Tibial nerve (tissue), 4 donors: Measurements from ENCODE around the gene GPR132. TPM values are rescaled to one million over a fixed set of nuclear protein-coding genes. Genes with fewer than 3 reads are reported as not detected.

Experiments
- DNase-seq, 2 donors: peaks; one replicate each; pipeline ENCODE4 v3.0.0-alpha.2; 2019; ENCODE audit warnings: low spot score in 2 of 2
- H3K27ac ChIP-seq, 4 donors: fragments of 200-600 bp; sonication (generic) in 3 of 4; one replicate each; pipeline ENCODE4 v1.5.1; 2017 to 2019; ENCODE audit warnings: mild to moderate bottlenecking in 1 of 4
- H3K27me3 ChIP-seq, 2 donors: fragments of 200-600 bp; sonication (generic) in 1 of 2; one replicate each; pipeline versions ENCODE4 v1.5.1 to v1.6.0; 2017 to 2019
- H3K36me3 ChIP-seq, 3 donors: fragments of 200-600 bp; sonication (generic); one replicate each; pipeline ENCODE4 v1.5.1; 2018 to 2019
- H3K4me1 ChIP-seq, 4 donors: fragments of 200-600 bp; sonication (generic) in 3 of 4; one replicate each; pipeline ENCODE4 v1.5.1; 2017 to 2019
- H3K4me3 ChIP-seq, 4 donors: fragments of 200-600 bp; sonication (generic) in 3 of 4; one replicate each; pipeline ENCODE4 v1.5.1; 2017 to 2019; ENCODE audit warnings: mild to moderate bottlenecking in 1 of 4, moderate library complexity in 1 of 4
- H3K9me3 ChIP-seq, 4 donors: fragments of 200-600 bp; sonication (generic) in 3 of 4; one replicate each; pipeline ENCODE4 v1.5.1; 2017 to 2019
- EP300 ChIP-seq, 2 donors: sonication (generic); formaldehyde crosslinking; IDR thresholded peaks; one replicate each; pipeline ENCODE4 v1.6.1; 2017; ENCODE audit warnings: antibody characterized with exemption in 2 of 2, mild to moderate bottlenecking in 1 of 2
- POLR2A ChIP-seq, 2 donors: fragments of 450-650 bp; IDR thresholded peaks; one replicate each; pipeline ENCODE4 v1.6.1; 2017; ENCODE audit warnings: antibody characterized with exemption in 2 of 2, mild to moderate bottlenecking in 2 of 2, moderate library complexity in 2 of 2
- WGBS, 2 donors: methylation state at CpG; one replicate each; pipeline ENCODE4 v1.1.5; 2018; 5-methylcytosine and 5-hydroxymethylcytosine counted together
- small RNA-seq: library from RNA; depleted of rRNA; stranded (forward); fragments of <200 nt; gene quantifications from one replicate; pipeline ENCODE3, GENCODE V24; 2016
- total RNA-seq, 4 donors: library from RNA; depleted of rRNA; stranded (reverse); fragments of >200 nt; gene quantifications; one replicate each; pipeline ENCODE4 v1.1.0, GENCODE V29; 2016
- TF ChIP-seq, protein P1 (sequence below), 5 experiments: fragments of 200-600 bp in 3 of 5; fragments of 450-650 bp in 2 of 5; sonication (generic) in 3 of 5; IDR thresholded peaks; one replicate each; pipeline ENCODE4 v1.5.1; 2016 to 2019; ENCODE audit warnings: antibody characterized with exemption in 5 of 5, mild to moderate bottlenecking in 3 of 5, moderate library complexity in 2 of 5

The GPR132 gene
- total RNA-seq, 4 donors from 2014 or later: 1.5 to 7.7 (median 5.4) TPM

DNA sequence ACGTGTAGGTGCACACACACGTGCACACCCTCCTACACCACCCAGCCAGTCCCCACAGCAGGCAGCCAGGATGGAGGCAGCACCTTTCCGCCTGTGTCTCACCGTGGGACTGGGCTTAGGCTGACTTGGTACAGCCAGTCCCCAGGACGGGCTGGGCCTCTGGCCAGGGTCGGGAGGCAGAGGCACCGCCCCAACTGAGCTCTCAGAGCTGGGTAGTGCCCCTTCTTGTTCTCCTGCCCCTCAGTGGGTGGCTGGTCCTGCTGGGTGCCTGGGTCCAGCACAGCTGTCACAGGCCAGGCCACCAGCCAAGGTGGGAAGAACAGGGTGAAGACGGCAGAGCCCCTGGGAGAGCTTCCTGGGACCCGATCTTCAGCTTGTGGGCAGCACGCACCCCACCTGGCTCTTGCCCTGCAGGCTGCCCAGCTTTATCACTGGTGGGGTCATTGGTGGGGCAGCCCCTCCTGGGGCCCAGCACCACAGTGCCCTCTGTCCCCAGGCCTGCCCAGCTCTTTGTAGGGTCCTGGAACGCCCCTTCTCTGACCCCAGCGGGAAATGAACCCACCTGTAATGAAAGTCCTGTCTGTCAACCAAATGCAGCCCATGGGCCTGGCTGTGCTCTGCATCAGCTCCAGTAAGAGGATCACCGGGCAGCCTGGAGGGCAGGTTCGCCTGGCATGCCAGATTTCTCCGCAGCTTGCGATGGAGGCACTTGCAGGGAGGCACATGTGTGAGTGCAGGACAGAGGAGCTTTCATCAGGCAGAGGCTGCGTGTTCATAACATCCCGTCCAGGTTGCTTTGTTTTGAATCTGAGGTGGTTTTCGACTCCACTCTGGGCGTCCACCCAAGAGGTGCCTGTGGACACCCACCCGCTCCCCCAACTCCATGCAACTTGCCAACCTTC is 59.0 kb downstream of the GPR132 start:
- WGBS, 2 donors: 87 to 90% methylated on average over 15 to 19 of the region's 21 CpGs
- TF ChIP-seq EP300 (IDR thresholded peaks at IDR 0.05): no peak
- TF ChIP-seq, protein P1, sequence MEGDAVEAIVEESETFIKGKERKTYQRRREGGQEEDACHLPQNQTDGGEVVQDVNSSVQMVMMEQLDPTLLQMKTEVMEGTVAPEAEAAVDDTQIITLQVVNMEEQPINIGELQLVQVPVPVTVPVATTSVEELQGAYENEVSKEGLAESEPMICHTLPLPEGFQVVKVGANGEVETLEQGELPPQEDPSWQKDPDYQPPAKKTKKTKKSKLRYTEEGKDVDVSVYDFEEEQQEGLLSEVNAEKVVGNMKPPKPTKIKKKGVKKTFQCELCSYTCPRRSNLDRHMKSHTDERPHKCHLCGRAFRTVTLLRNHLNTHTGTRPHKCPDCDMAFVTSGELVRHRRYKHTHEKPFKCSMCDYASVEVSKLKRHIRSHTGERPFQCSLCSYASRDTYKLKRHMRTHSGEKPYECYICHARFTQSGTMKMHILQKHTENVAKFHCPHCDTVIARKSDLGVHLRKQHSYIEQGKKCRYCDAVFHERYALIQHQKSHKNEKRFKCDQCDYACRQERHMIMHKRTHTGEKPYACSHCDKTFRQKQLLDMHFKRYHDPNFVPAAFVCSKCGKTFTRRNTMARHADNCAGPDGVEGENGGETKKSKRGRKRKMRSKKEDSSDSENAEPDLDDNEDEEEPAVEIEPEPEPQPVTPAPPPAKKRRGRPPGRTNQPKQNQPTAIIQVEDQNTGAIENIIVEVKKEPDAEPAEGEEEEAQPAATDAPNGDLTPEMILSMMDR (IDR thresholded peaks at IDR 0.05): no peak
- TF ChIP-seq POLR2A (IDR thresholded peaks at IDR 0.05): no peak
- Histone ChIP-seq H3K9me3 (no peaks in the 10 kb centered on the region), H3K27me3 (no peaks in the 10 kb centered on the region), H3K27ac (no peak overlapping the region), H3K36me3 (peaks cover 0 to 49% (median 0%) of the 10 kb centered on the region in 3 donors), H3K4me3 (no peak overlapping the region), H3K4me1 (no peaks in the 10 kb centered on the region)
- no peak for DNase-seq

DNA sequence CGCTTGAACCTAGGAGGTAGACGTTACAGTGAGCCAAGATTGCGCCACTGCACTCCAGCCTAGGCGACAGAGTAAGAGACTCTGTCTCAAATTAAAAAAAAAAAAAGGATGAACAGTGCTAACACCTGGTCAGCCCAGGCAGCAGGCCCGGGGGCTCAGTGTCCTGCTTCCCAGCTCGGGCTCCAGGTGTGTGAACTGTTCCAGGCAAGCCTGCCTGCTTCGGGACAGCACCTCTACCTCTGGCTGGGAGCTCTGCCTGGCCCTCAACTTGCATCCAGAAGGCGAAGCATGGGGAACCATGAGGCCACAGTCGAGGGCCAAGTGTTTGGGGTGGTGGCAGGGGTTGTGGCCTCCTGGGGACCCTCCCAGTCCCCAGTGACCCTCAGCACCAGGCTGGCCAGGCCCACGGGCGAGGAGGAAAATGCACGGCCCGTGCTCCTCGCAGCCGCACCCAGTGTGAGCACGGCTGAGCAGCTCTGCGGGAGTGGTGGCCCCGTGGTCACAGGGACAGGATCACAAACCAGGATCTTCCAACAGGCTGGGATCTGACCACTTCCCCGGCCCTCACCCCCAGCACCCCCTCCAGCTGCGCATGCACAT is 59.8 kb downstream of the GPR132 start:
- H3K36me3 ChIP-seq: peaks cover 0 to 42% (median 0%) of the 10 kb centered on the region in 3 donors
- DNase-seq: no peak
- no peak overlapping the region for H3K27ac ChIP-seq
- H3K9me3 ChIP-seq: no peaks in the 10 kb centered on the region
- H3K4me1 ChIP-seq: no peaks in the 10 kb centered on the region
- 85 to 87% methylated on average over 12 to 16 of the region's 20 CpGs for WGBS, 2 donors
- TF ChIP-seq, protein P1 (IDR thresholded peaks at IDR 0.05): no peak
- TF ChIP-seq POLR2A (IDR thresholded peaks at IDR 0.05): no peak
- no peak for TF ChIP-seq EP300 (IDR thresholded peaks at IDR 0.05)
- H3K27me3 ChIP-seq: no peaks in the 10 kb centered on the region
- no peak overlapping the region for H3K4me3 ChIP-seq

Small RNA genes lying within 50 kb of the gene (small RNA-seq; reads per million reads assigned to genes)
- gene AL512356.2: not detected

Other genes starting within 250 kb of the GPR132 start
- gene CEP170B, start 200.2 kb downstream of the GPR132 start, total RNA-seq: 10 to 100 TPM; 10.1 to 36.3 (median 13.0) TPM
- 1 to 10 TPM in 1 of 4 donors, not detected in 3; 2.4 TPM for gene PLD4, start 140.6 kb downstream of the GPR132 start, total RNA-seq
- gene AHNAK2, start 87.1 kb downstream of the GPR132 start, total RNA-seq: 100 to 1,000 TPM in 3 of 4 donors, 10 to 100 TPM in 1; 31.2 to 152 (median 118) TPM
- 10 to 100 TPM; 10.1 to 21.0 (median 12.8) TPM for gene CLBA1, start 79.6 kb downstream of the GPR132 start, total RNA-seq
- gene CDCA4, start 44.3 kb downstream of the GPR132 start, total RNA-seq: 1 to 10 TPM; 5.7 to 8.5 (median 6.7) TPM
- gene JAG2, start 103.3 kb upstream of the GPR132 start, total RNA-seq: 10 to 100 TPM in 3 of 4 donors, 1 to 10 TPM in 1; 7.4 to 13.8 (median 12.8) TPM
- gene NUDT14, start 115.9 kb upstream of the GPR132 start, total RNA-seq: 1 to 10 TPM in 2 of 4 donors, under 1 TPM in 2; 0.66 to 2.7 (median 1.8) TPM
- gene BTBD6, start 183.1 kb upstream of the GPR132 start, total RNA-seq: 10 to 100 TPM; 53.7 to 61.2 (median 53.9) TPM
- 100 to 1,000 TPM in 2 of 4 donors, 10 to 100 TPM in 2; 77.6 to 114 (median 99.5) TPM for gene BRF1, start 235.6 kb upstream of the GPR132 start, total RNA-seq
- 100 to 1,000 TPM; 142 to 225 (median 183) TPM for gene PACS2, start 249.3 kb upstream of the GPR132 start, total RNA-seq